GM11168 (cell line): ENCODE data around the gene STARD13.

Experiments used
- in situ Hi-C: fragments of 300-500 bp; cut with MboI; formaldehyde crosslinking; loops from one replicate; pipeline ENCODE4 v1.12.0; 2022; ENCODE audit warnings: low sequenced_read_pairs; ENCODE audit not compliant: unreplicated experiment

STARD13 gene, protein sequence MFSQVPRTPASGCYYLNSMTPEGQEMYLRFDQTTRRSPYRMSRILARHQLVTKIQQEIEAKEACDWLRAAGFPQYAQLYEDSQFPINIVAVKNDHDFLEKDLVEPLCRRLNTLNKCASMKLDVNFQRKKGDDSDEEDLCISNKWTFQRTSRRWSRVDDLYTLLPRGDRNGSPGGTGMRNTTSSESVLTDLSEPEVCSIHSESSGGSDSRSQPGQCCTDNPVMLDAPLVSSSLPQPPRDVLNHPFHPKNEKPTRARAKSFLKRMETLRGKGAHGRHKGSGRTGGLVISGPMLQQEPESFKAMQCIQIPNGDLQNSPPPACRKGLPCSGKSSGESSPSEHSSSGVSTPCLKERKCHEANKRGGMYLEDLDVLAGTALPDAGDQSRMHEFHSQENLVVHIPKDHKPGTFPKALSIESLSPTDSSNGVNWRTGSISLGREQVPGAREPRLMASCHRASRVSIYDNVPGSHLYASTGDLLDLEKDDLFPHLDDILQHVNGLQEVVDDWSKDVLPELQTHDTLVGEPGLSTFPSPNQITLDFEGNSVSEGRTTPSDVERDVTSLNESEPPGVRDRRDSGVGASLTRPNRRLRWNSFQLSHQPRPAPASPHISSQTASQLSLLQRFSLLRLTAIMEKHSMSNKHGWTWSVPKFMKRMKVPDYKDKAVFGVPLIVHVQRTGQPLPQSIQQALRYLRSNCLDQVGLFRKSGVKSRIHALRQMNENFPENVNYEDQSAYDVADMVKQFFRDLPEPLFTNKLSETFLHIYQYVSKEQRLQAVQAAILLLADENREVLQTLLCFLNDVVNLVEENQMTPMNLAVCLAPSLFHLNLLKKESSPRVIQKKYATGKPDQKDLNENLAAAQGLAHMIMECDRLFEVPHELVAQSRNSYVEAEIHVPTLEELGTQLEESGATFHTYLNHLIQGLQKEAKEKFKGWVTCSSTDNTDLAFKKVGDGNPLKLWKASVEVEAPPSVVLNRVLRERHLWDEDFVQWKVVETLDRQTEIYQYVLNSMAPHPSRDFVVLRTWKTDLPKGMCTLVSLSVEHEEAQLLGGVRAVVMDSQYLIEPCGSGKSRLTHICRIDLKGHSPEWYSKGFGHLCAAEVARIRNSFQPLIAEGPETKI

DNA sequence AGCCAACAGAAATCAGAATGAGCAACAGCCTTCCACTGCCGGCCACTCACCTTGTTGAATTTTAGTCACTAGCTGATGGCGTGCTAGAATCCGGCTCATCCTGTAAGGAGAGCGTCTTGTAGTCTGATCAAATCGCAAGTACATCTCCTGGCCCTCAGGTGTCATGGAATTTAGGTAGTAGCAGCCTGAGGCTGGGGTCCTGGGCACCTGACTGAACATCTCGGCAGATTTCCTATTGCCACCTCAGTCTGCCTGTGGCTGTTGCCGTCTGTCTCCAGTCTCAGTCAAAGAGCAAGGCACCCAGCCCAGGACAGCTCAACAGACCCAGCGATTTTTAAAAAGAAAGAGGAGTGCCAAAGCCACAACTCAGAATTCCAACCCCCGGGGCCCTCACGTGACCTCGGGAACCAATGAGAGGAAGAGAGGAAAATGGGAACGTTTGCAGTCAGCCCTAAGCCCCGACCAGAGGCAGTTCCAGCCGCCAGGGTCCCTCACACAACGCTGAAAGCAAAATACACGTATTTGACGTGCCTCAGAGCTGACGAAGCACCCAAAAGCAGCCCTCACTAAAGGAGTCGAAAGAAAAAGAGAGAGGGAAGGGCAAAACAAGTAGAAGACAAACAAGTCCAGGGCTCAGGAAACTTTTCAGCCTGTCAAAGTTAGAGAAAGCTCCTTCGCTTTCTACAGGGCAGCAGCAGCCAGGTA lies at the start of gene STARD13:
STARD13 (minus strand) TSS at position 336 of the 705 bp plus-strand sequence; CDS start at position 219, 117 bp downstream.
- in situ Hi-C loops = no loop called here

DNA sequence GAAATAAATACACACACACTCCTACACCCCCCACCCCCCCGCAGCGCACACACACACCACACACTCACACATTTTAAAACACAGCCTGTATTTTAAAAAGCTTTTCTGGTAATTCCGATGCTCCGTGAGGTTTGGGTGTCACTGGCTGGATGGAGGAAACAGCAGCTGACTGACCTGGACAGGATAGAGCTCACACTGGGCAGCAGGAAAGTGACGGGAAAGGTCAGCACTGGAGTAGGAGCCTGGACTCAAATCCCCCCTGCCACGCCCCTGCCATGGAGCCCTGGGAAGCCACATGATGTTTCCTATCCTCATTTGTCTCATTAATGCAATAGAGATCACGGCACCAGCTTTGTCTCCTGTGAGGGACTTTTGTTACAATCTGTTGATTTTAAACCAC lies 49.3 kb upstream of the STARD13 start:
- in situ Hi-C loops = no loop called here

DNA sequence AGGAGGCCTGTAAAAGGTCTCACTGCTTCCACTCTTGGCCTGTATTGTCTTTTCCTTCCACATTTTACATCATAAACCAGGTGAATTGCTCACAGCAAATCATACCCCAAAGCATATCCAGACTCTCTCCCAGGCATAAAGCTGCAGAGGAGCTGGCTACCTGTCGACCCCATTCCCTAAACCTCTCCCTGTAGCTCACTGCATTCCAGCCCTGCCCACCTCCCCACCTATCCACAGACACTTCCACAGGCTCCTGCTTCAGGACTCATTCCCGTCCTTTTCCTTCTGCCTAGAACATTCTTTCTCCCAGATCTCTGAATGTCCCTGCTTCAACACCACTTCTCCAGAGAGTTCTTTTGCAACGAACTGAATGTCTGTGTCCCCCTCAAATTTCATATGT lies 46.4 kb upstream of the STARD13 start:
- in situ Hi-C loops = no loop called here

DNA sequence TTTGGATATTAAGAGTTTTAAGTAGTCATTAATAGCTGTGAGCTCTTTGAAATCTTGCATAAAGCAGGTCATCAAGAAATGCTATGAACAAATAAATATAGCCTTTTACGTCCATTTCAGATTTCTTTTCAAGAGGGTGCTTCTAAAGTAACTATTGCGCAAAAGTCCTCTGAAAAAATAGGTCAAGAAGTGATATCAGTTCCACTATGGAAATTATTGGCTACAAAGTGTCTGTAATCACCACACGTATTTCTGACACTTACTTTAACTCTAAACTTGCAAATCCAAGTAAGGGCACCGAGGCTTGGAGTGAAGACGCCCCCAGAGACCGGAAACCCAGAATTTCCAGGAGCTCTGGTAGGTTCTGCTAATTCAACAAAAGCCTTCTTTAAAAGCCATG lies 44.9 kb upstream of the STARD13 start:
- in situ Hi-C loops = no loop called here

DNA sequence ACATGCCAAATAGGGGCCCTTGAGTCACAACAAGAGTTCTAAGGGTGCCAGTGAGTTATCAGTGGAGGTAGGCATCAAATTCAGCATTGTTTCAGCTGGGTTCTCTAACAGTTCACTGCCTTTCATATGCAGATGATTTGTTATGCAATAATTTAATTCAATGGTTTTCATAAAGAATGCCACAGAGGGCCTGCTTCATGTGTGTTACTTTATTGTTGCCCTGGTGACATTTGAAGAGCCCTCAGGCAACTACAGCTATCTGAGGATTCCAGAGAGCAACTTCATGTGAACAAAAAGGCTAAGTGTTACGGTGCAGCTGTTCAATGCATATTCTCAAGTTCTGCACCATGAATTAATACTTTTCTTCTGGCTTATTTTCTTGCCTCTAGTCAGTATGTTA lies 43.1 kb upstream of the STARD13 start:
- in situ Hi-C loops = no loop called here

DNA sequence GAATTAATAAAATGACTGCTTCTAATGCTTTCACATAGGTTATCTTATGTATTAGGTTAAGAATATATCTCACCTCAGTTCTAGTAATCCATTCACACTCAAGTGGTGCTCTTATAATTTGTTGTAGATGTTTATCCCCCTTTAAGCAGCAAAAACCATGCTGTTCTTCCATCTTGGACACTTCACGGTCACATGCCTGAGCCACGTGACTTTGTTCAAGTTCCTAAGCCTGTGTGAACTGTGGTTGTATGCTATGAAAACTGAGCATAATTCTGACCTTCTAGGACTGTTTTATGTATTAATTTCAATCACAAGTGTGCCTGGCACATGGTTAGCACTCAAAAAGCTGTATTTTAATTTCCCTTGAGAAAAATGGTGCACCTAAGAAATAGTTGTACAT lies 41.2 kb upstream of the STARD13 start:
- in situ Hi-C loops = no loop called here

DNA sequence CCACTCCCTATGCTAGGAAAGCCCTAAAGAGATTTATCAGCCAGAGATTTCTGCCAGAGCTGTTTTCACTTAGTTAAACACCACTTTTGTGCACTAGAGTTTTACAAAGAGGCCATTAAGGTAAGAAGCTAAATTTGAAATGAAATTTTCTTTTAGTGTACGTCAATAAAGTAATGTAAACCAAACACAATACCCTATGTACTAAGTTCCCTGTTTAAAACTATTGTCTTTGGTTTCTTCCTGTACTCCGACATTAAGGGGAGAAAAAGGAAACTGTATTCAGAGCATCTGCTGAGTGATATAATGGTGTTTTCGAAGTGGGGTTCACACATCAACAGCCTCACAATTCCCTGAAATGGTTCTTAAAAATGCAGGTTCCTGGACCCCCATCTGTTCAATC lies 40.7 kb upstream of the STARD13 start:
- in situ Hi-C loops = no loop called here

DNA sequence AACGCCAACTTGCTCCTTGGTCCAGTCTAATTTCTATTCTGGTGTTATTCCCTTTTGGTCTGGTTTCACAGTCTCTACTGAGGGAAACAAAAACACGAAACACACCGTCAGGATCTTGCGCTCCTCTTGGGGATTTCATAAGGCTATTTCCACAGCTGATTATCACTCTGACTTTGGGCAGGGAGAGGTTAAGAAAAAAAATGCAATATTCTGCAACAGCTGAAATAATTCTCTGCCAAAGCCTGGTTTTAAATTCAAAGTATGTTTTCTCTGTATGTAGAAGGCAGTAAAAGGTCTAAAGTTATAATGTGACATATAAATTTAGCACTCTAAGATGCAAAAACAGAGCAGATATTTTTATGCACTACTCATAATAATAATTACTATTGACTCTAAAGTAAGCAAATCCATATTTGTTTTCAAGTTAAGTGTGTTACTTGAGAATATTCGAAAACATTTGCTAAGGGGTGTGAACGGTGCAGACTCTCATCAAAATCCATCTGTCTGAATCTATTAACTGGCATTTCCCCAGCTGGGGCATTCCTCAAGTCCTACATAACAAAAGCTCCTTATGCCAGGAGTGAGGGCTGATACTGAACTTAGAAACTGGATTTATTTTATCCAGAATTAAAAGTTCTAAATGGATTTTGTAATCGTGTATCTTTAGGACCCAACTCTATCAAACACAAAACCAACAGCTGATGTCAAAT lies 38.4 kb upstream of the STARD13 start:
- in situ Hi-C loops = no loop called here

DNA sequence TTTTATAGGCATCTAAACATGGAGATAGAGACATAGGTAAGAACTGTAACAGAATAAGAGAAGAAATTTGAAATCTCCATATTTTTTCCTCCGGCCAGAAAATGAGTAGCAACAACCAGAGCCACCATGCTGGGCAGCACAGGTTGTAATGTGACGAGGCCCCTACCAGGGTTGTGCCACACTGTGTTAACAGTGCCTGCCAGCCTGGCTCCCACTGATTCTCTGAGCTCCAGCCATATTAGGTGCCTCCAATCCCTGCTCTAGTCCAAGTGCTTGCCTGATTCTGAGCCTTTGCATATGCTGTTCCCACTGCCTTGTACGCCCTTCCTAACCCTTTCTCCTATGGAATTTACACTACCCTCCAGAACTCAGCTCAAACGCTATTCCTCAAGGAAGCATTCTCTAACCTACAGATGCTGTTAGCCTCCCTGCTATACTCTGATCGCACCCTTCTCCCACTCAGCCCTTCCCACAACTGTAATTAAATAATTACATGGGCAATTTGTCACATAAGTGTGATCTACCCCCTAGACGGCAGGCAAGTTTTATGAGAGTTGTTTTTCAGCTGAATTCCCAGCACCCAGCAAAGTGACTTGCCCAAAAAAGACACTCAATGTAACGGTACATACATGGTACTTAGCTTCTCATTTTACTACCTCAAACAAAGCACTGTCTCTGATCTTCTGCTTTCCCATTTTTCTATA lies 37.6 kb upstream of the STARD13 start:
- in situ Hi-C loops = no loop called here

DNA sequence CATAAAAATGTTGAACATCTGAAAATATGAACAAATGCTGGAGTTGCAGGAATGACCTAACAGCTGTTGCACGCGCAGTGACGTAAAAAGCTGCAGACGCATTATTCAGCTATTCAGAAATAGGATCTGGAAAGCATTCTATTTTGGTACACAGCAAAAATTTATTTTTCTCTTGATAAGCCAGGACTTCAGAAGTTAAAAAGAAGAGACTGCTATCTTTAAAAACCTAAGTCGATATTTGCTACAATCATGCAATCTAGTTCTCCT lies 36.9 kb upstream of the STARD13 start:
- in situ Hi-C loops = no loop called here

DNA sequence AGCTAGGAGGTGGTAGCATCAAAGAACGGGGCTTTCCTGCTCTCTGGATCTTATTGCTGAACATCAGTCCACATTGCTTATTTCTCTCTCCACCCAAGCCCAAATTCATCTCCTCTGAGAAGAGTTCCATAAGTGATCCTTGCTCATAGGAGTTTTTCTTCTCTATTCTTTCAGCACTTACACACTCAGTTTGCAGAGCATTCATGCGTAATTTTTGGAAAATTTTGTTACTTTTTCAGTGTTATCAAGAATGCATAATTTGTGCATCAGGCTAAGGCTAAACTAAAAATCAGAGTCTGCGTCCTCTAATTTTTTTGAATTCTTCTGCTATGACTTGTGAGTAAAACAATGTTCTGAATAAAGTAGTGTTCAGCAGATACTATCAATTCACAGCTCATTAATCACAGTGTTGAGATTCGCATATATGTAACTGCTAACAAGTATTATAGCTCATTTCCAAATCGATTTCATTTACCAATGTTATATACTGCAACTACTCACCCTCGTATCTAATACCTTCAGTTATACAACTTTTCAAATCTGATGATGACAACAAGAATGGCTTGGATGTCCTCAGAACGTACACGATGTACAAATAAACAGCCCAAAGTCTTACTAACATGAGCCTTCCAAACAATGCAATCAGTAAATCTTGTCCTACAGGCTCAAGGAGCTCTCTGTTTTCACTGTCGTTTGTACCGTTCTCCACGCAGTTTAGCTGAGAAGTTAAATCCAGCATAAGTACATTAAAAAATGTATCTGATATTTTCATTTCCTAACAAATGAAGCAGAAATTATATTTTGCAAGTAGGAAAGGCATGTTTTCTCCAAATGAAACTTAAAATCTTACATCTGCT lies 36.4 kb upstream of the STARD13 start:
- in situ Hi-C loops = no loop called here

DNA sequence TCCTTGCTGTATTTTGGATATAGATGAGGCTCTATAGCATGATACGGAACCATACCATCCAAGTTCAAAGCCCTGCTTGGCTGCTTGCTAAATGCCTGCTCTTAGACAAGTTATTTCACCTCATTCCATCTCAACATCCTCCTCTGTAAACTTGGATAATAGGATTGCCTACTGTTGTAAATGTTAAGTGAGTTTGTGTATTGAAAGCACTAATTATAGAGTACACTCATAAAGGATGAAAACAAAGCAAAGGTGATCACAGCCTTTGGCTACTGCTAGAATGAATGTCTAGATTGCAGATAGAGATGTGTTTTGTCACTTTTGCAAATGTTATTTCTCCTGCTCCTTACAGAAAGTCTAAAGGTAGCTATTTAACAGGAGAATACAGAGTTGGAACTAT lies 34.3 kb upstream of the STARD13 start:
- in situ Hi-C loops = no loop called here

DNA sequence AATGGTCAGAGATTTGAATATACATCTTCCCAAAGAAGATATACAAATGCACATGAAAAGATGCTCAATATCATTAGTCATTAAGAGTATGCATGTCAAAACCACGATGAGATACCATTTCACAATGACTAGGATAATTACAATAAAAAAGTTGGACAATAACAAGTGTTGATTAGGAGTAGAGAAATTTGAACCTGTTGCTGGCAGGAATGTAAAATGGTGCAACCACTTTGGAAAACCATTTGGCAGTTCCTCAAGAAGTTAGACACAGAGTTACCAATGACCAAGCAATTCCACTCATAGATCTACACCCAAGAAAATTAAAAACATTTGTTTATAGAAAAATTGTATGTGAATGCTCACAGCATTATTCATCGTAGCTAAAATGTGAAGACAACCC lies 33.2 kb upstream of the STARD13 start:
- in situ Hi-C loops = no loop called here

DNA sequence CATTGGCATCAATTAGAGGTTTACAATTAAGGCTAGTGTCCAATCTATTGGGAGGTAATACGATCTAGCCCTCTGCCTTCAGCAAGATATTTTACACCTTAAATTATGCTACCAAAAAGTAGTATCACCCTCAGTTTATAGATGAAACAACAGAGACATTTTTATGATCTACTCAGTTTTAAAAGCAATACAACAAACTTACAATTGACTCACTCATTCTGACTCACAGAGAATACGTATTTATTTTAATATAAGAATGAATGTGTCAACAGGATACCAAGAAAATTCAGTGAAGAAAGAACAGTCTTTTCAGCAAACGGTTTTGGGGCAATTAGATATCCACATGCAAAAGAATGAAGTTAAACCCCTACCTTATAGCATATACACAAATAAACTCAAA lies 32.5 kb upstream of the STARD13 start:
- in situ Hi-C loops = no loop called here

DNA sequence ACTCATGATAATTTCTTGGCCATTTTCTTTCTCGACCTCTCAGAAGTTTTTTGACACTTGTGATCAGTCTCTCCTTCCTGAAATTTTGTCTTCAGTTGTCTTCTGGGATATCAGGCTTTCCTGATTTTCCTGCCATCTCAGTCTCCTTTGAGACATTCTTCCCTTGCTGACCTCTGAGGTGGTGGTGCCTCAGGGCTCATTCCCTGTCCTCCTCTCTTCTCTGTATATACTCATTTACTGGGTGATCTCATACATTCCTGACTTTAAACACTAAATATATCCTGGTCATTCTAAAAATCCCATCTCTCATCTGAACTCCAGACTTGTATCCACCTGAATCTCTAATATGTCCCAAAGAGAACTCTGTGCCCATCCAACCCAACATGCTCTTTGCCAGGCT lies 31.3 kb upstream of the STARD13 start:
- in situ Hi-C loops = no loop called here

DNA sequence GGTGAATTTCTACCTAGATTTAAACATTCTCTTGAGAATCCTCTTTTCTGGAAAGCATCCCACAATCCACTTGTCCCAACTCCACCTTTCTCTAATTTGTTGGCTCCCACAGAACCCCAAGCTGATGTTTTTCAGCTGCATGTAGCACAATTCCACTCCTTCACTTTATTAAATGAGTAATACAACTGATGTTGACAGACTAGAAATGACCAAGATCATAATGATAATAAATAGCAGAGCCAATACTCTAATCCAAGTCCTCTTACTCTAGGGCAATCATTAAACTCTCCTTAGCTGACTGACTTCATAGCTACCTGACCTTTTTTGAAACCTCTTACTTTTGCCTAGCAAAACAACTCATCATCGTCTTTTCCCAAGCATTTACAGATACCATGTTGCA lies 27.9 kb upstream of the STARD13 start:
- in situ Hi-C loops = no loop called here

DNA sequence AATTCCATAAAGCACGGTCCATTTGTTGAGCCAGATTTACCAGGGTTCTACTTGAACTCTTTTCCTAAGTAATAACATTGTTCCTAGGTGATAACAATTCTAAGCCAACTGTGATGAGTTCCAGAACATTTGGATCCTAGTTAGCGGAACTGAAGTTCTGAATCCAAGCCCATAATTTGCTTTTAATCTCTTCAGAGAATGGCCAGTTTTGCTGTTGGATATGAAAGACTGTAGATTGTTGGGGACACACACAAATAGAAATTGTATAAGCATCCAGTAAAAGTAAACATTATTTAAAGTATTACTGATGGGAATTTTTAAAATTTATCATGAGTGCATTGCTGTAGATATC lies 27.3 kb upstream of the STARD13 start:
- in situ Hi-C loops = no loop called here

DNA sequence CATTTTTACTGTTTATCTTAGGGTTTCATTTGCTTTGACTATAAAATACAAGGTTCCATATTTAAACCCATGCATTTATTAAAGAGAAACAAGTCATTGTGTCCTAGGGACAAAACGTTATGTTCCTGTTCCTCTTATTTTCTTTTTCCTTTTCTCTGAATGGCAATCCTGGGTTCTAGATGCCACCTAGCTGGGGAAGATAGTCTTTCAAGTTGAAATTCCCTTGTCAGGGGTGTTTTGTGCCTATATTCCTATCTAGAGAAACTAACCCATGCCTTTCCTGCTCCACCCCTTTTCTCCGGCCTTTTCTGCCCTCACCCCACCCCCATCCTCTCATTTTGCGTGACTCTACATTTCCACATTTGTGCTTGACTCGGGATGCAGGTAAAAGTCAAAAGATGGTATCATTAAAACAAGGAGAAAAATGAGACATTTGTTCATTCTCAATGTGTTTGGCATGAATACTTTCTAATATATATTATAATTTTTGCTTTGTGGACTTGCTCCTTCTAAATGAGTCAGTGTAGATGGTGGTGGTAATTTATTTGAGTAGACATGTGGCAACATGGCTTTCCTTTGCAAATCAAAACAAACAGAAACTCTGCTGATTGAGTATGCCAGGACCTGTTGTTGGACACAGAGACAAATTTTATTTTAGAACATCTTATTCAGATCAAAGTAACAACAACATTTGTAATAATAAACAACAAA lies 26.8 kb upstream of the STARD13 start:
- in situ Hi-C loops = no loop called here
